Measurements from ENCODE around the gene NUDT19.
A peak's percentile ranks its signal among the peaks of the same experiment; 100 is the strongest.

DNA sequence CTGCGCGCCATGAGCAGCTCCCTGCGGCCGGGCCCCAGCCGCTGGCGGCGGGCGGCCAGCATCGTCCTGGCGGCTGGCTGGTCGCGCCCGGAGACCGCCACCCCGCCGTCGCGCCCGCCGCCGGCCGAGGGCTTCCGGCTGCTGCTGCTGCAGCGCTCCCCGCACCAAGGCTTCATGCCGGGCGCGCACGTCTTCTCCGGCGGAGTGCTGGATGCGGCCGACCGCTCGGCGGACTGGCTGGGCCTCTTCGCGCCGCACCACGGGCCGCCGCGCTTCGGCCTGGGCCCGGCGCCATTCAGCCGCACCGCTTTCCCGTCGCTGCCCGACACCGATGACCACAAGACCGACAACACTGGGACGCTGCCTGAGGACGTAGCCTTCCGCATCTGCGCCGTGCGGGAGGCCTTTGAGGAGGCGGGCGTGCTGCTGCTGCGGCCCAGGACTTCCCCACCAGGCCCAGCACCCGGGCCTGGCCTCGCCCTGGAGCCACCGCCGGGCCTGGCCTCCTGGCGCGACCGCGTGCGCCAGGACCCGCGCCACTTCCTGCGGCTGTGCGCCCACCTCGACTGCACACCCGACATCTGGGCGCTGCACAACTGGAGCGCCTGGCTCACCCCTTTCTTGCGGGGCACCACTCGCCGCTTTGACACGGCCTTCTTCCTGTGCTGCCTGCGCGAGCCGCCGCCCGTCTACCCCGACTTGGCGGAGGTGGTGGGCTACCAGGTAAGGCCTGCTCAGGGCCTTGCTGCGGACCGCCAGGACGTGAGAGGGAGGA, 518 bp downstream of the NUDT19 start:
- TF ChIP-seq, protein P1, sequence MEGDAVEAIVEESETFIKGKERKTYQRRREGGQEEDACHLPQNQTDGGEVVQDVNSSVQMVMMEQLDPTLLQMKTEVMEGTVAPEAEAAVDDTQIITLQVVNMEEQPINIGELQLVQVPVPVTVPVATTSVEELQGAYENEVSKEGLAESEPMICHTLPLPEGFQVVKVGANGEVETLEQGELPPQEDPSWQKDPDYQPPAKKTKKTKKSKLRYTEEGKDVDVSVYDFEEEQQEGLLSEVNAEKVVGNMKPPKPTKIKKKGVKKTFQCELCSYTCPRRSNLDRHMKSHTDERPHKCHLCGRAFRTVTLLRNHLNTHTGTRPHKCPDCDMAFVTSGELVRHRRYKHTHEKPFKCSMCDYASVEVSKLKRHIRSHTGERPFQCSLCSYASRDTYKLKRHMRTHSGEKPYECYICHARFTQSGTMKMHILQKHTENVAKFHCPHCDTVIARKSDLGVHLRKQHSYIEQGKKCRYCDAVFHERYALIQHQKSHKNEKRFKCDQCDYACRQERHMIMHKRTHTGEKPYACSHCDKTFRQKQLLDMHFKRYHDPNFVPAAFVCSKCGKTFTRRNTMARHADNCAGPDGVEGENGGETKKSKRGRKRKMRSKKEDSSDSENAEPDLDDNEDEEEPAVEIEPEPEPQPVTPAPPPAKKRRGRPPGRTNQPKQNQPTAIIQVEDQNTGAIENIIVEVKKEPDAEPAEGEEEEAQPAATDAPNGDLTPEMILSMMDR (IDR thresholded peaks at IDR 0.05 in 2 of 3, conservative IDR thresholded peaks at IDR 0.05 in 1 of 3; ENCODE audit: borderline replicate concordance in 1 of 3, insufficient read depth in 1 of 3, low read depth in 2 of 3, low read length in 2 of 3): no peak
- TF ChIP-seq REST (IDR thresholded peaks at IDR 0.05; ENCODE audit: low read depth) (no peak), FOSL1 (IDR thresholded peaks at IDR 0.05; ENCODE audit: low read depth) (no peak), TCF7L2 (IDR thresholded peaks at IDR 0.05; ENCODE audit: borderline replicate concordance, extremely low read depth, insufficient read depth, insufficient read length) (no peak), POLR2AphosphoS5 (IDR thresholded peaks at IDR 0.05; ENCODE audit: low read depth, low read length) (no peak), YY1 (IDR thresholded peaks at IDR 0.05; ENCODE audit: extremely low read depth, insufficient replicate concordance, low read depth, low read length) (no peak), MAX (IDR thresholded peaks at IDR 0.05) (peak; percentile 56), SIN3A (IDR thresholded peaks at IDR 0.05; ENCODE audit: low read depth) (peak; percentile 13)
